OCI-LY3 (cell line): Measurements from ENCODE around the gene SURF2.

Source experiments
- H2AFZ ChIP-seq: fragments of 200-600, 300-600 bp; shearing (Covaris generic); 2 replicates; pipeline ENCODE4 v1.6.0; 2014; ENCODE audit warnings: antibody characterized with exemption, low read depth, low read length
- H3K27ac ChIP-seq: fragments of 200-600, 300-600 bp; sonication (generic); 2 replicates; pipeline ENCODE4 v1.5.1; 2014; ENCODE audit warnings: mild to moderate bottlenecking, low read length, moderate library complexity, mixed read lengths
- H3K27me3 ChIP-seq: fragments of 200-600, 300-600 bp; sonication (generic); 2 replicates; pipeline ENCODE4 v1.6.1; 2014; ENCODE audit warnings: low read depth, low read length, mixed read lengths
- H3K36me3 ChIP-seq: fragments of 200-600, 300-600 bp; sonication (generic); replicated peaks from 2 replicates; pipeline ENCODE3; 2014; ENCODE audit warnings: low read depth, low read length, mixed read lengths
- H3K4me1 ChIP-seq: fragments of 300-600, 200-600 bp; sonication (generic); 2 replicates; pipeline ENCODE4 v1.6.1; 2014; ENCODE audit warnings: low read length, mixed read lengths
- H3K4me2 ChIP-seq: fragments of 200-600, 300-600 bp; sonication (generic); 2 replicates; pipeline ENCODE4 v1.6.1; 2014; ENCODE audit warnings: low read length, mixed read lengths
- H3K4me3 ChIP-seq: fragments of 300-600, 200-600 bp; sonication (generic); 2 replicates; pipeline ENCODE4 v1.5.1; 2014; ENCODE audit warnings: antibody characterized with exemption, mild to moderate bottlenecking, low read length, moderate library complexity
- H3K79me2 ChIP-seq: fragments of 300-600, 200-600 bp; shearing (Covaris generic); 2 replicates; pipeline ENCODE4 v1.6.1; 2014; ENCODE audit warnings: mild to moderate bottlenecking, low read length, mixed read lengths
- H3K9ac ChIP-seq: fragments of 300-600, 200-600 bp; shearing (Covaris generic); 2 replicates; pipeline ENCODE4 v1.6.0; 2014; ENCODE audit warnings: mild to moderate bottlenecking, low read length, moderate library complexity
- H3K9me3 ChIP-seq: fragments of 200-600, 300-600 bp; shearing (Covaris generic); 2 replicates; pipeline ENCODE4 v1.6.1; 2014; ENCODE audit warnings: low read length, mixed read lengths; ENCODE audit not compliant: insufficient read depth
- H4K20me1 ChIP-seq: fragments of 200-600, 300-600 bp; sonication (generic); 2 replicates; pipeline ENCODE4 v1.6.1; 2016; ENCODE audit warnings: low read length, mixed read lengths; ENCODE audit not compliant: insufficient read depth
- EZH2phosphoT487 ChIP-seq: fragments of 200-600 bp; shearing (Covaris generic); IDR thresholded peaks from 2 replicates; pipeline ENCODE4 v1.6.1; 2018; ENCODE audit warnings: antibody characterized with exemption, mixed run types, low read depth
- TF ChIP-seq, protein P1 (sequence below): fragments of 200-600, 300-600 bp; sonication (generic); IDR thresholded peaks from 2 replicates; pipeline ENCODE4 v1.5.1; 2014; ENCODE audit warnings: antibody characterized with exemption, low read length, low read depth

The SURF2 gene

DNA sequence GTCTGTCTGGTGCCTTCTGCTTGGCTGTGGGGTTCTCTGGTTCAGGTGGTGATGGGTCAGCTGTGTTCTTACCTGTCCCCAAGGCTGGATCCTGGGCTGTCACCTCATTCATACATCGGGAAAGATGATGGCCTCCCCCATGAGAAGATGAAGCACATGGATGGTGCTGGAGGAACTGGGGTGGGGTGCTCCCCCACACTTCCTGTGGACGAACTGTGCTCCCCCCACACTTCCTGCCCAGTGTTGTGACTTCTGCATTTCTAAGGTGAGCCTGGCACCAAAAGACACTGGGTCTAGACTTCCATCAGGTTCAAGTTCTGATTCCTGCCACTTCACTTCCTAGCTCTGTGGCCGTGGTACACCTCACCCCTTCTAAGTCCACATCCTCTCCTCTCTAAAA, 16.1 kb upstream of the SURF2 start:
- Histone ChIP-seq H3K27me3 (no peaks in the 10 kb centered on the region), H3K4me2 (no peak overlapping the region), H3K9me3 (no peaks in the 10 kb centered on the region), H3K4me1 (peaks cover 7% of the 10 kb centered on the region; the same call in 1 of the 2 replicates), H2AFZ (no peak overlapping the region), H3K27ac (no peak overlapping the region), H3K4me3 (no peak overlapping the region), H3K9ac (no peak overlapping the region), H3K79me2 (peaks cover 8% of the 10 kb centered on the region), H3K36me3 (peaks cover 46% of the 10 kb centered on the region), H4K20me1 (no peaks in the 10 kb centered on the region)
- TF ChIP-seq EZH2phosphoT487 = no peak
- TF ChIP-seq, protein P1, sequence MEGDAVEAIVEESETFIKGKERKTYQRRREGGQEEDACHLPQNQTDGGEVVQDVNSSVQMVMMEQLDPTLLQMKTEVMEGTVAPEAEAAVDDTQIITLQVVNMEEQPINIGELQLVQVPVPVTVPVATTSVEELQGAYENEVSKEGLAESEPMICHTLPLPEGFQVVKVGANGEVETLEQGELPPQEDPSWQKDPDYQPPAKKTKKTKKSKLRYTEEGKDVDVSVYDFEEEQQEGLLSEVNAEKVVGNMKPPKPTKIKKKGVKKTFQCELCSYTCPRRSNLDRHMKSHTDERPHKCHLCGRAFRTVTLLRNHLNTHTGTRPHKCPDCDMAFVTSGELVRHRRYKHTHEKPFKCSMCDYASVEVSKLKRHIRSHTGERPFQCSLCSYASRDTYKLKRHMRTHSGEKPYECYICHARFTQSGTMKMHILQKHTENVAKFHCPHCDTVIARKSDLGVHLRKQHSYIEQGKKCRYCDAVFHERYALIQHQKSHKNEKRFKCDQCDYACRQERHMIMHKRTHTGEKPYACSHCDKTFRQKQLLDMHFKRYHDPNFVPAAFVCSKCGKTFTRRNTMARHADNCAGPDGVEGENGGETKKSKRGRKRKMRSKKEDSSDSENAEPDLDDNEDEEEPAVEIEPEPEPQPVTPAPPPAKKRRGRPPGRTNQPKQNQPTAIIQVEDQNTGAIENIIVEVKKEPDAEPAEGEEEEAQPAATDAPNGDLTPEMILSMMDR = no peak

DNA sequence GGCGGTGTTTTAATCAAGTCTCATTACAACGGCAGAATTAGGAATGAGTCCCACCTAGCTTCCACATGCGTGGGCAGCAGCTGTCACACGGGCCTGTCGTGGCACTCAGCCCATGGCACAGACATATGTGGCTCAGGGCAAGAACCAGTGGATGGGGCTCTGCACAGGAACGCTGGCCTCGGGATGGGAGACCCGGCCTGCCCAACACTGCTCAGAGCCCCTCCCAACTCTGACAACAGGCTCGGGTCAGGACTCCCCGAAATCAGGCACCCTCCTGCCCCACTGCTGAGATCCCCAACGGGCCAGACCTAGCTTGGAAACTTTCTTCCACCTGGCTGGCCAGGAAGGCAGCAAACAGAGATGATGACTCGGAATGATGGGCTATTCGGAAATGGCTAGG, 15.4 kb upstream of the SURF2 start:
- Histone ChIP-seq H2AFZ (no peak overlapping the region), H3K4me2 (no peak overlapping the region), H3K9ac (no peak overlapping the region), H4K20me1 (no peaks in the 10 kb centered on the region), H3K36me3 (peaks cover 52% of the 10 kb centered on the region), H3K27me3 (no peaks in the 10 kb centered on the region), H3K4me1 (peaks cover 7% of the 10 kb centered on the region; the same call in 1 of the 2 replicates), H3K4me3 (no peak overlapping the region), H3K79me2 (peaks cover 8% of the 10 kb centered on the region), H3K27ac (no peak overlapping the region), H3K9me3 (no peaks in the 10 kb centered on the region)
- TF ChIP-seq EZH2phosphoT487 = no peak
- TF ChIP-seq, protein P1 = no peak

DNA sequence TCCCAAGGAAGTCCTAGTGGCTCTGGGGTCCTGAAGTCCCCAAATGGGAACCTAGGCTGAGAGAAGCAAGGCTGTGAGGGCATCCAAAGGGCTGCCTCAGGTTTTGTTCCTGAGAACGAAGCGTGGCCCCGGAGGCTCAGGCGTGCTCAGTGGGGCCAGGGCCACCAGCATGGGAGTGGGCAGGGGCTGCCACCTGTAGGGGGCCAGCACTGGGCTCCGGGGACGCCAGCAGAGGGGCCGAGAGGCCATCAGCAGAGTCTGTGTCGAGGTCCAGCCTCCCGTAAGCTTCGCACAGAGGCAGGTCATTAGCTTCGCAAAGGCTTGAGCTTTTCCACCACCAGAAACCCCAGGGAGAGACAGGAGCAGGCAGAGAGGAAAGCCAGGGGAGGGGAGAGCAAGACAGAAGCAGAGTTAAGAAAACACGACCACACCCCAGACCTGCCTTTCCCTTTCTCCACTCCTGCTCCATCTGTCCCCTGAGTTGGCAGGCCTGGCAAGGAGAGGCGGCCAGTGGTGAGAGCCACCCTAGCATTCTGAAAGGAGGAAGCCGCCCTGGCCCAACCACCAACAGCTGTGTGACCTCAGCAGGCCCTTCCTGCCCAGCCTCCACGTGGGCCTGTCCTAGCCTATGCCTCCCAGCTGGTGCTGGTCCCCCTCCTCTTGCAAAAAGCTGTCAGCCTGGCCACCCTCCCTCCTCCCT, 14.8 kb upstream of the SURF2 start:
- Histone ChIP-seq H4K20me1 (peaks cover 4% of the 10 kb centered on the region), H3K4me3 (no peak overlapping the region), H3K9ac (no peak overlapping the region), H3K27me3 (no peaks in the 10 kb centered on the region), H3K79me2 (peaks cover 13% of the 10 kb centered on the region), H3K36me3 (peaks cover 58% of the 10 kb centered on the region), H3K4me2 (no peak overlapping the region), H3K9me3 (no peaks in the 10 kb centered on the region), H2AFZ (no peak overlapping the region), H3K27ac (no peak overlapping the region), H3K4me1 (peaks cover 10% of the 10 kb centered on the region)
- TF ChIP-seq, protein P1 = no peak
- TF ChIP-seq EZH2phosphoT487 = no peak

DNA sequence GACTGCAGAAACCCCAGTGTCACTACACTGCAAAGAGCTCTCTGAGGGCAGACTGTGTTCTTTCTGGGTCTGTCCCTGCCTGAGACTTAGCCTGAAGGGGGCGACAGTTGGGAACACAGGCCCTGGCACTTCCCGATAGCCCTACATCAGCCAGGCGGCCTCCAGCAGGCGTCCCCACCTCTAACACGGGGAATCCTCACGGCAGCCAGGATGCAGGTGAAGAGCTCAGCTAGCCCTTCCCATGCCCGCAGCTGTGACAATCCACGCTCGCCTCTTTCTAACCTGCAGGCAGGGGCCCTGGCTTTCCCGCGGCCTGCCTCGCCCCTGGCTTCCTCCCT, 14.3 kb upstream of the SURF2 start:
- H3K27me3 ChIP-seq = no peaks in the 10 kb centered on the region
- peaks cover 19% of the 10 kb centered on the region for H3K79me2 ChIP-seq
- no peak overlapping the region for H3K4me2 ChIP-seq
- H3K9me3 ChIP-seq = no peaks in the 10 kb centered on the region
- no peak overlapping the region for H3K4me3 ChIP-seq
- TF ChIP-seq EZH2phosphoT487 = no peak
- TF ChIP-seq, protein P1 = no peak
- peaks cover 58% of the 10 kb centered on the region for H3K36me3 ChIP-seq
- no peak overlapping the region for H2AFZ ChIP-seq
- H3K27ac ChIP-seq = no peak overlapping the region
- H3K4me1 ChIP-seq = peaks cover 9% of the 10 kb centered on the region
- peaks cover 6% of the 10 kb centered on the region for H4K20me1 ChIP-seq
- no peak overlapping the region for H3K9ac ChIP-seq
